Motor neuron (in vitro differentiated cells): Measurements from ENCODE around the gene ADIPOR1. TPM values are rescaled to one million over a fixed set of nuclear protein-coding genes. Genes with fewer than 3 reads are reported as not detected.
"Not testable (repeated sequence)": the region's sequence is repeated elsewhere in the genome, so short reads cannot be mapped to it uniquely, and the experiment has no call there.

Experiments used
- ATAC-seq, 8 experiments: fragments of 200-7000 bp; cut with Tn5 transposase; replicated peaks in 6 of 8; 2 replicates each; pipeline ENCODE4 v1.8.0; 2021; ENCODE audit warnings: mild to moderate bottlenecking in 8 of 8, moderate library complexity in 8 of 8
- H3K27ac ChIP-seq, 2 donors: fragments of 250-450 bp; sonication (Bioruptor Pico); 2 replicates each; pipeline ENCODE4 v1.9.0; 2021; ENCODE audit warnings: antibody characterized with exemption in 2 of 2, mild to moderate bottlenecking in 2 of 2, moderate library complexity in 1 of 2
- H3K4me1 ChIP-seq, 2 donors: fragments of 250-450 bp; sonication (Bioruptor Pico); replicated peaks in 1 of 2; 2 replicates each; pipeline ENCODE4 v1.6.1; 2021; ENCODE audit warnings: antibody characterized with exemption in 2 of 2, mild to moderate bottlenecking in 2 of 2, moderate library complexity in 1 of 2
- H3K4me3 ChIP-seq, 5 donors: fragments of 250-450 bp; sonication (Bioruptor Pico); 2 replicates each; pipeline ENCODE4 v1.9.0; 2021; ENCODE audit warnings: antibody characterized with exemption in 5 of 5, mild to moderate bottlenecking in 5 of 5, moderate library complexity in 4 of 5
- WGBS, 10 experiments: fragments of 450-650 bp; shearing (Covaris generic); methylation state at CpG; one replicate each; pipeline ENCODE4 v1.0.0; 2022; 5-methylcytosine and 5-hydroxymethylcytosine counted together
- in situ Hi-C, 9 experiments: fragments of 400-800 bp; cut with MboI; loops; one replicate each; pipeline ENCODE4 v1.15.0; 2021; ENCODE audit warnings: low sequenced_read_pairs in 9 of 9, low pct_unique_long_range_greater_than_20kb in 2 of 9; ENCODE audit not compliant: unreplicated experiment in 9 of 9
- total RNA-seq, 8 experiments: library from RNA; unstranded; fragments of 300-600 nt; gene quantifications; 2 replicates each; pipeline versions ENCODE4 v1.2.3 to v1.2.4, GENCODE V29; 2022

The ADIPOR1 gene
- total RNA-seq, 8 experiments from 2014 or later, result 59.0 to 91.2 (median 67.8) TPM

DNA sequence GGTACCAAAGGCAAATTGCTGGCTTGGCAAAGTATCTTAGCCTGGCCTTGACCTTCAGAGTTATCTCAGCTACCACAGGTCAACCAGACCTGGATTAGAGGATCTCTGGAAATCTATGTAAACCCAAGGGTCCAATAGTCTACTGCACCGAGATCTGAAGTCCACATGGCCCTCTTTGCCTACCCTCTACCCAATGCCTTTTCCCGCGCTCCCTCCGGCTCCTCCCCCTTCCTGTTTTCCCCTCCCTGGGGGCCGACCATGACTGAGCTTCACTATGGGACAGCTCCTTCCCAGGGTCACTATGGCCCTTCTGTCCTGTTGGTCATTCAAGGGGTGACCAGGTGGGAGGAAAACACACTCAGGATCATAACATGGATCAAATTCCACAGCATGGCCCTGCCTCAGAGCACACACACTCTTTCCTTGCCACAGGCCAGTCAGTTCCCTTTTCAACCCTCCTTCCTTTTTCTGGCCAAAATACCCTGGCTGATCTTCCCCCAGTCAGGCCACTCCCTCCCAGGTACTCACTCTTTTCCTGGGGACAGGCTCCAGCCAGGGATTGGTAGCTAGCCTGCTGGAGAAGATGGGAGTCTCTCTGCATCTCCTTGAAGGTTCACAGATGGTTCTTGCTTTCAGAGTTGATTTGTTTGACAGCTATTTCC, 29.9 kb upstream of the ADIPOR1 start:
- in situ Hi-C loops, result loop anchor here in 2 of 9 experiments (25.0 kb wide), 2 partner anchors 226 to 476 kb away; no protein-coding TSS in a partner anchor
- H3K4me1 ChIP-seq, result peaks cover 0 to 9% of the 10 kb centered on the region in 2 donors

DNA sequence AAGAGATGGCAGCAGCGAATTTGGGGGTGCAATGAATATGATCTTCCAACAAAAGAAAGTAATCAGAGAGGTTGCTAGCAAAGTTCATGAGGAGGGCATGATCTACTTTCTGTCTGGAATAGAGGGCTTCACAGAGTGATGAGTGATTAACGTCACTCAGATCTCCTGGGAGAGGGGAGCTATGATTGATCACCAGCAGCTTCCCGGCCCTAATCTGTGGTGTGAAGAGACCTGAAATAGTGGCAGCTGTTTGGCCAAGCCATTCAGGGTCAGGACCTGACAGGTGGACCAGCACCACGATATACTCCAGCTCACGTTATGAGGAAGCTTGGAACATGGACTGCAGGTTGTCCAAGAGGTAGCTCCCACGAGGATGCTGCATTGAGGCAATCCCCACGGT, 29.1 kb upstream of the ADIPOR1 start:
- 42 to 90% (median 62%) methylated on average over 1 to 7 of the region's 7 CpGs; no CpG with 5 or more reads in 1 of the 10 experiments for WGBS, 10 experiments
- in situ Hi-C loops, result loop anchor here in 2 of 9 experiments (25.0 kb wide), 2 partner anchors 225 to 475 kb away; no protein-coding TSS in a partner anchor
- no peak for ATAC-seq
- H3K4me3 ChIP-seq, result no peak overlapping the region
- peaks cover 0 to 9% of the 10 kb centered on the region in 2 donors for H3K4me1 ChIP-seq
- no peak overlapping the region for H3K27ac ChIP-seq

More for the DNA sequence above, 29.9 kb upstream of the ADIPOR1 start:
- no peak for ATAC-seq
- 20 to 80% (median 77%) methylated on average over 1 to 5 of the region's 5 CpGs; no CpG with 5 or more reads in 5 of the 10 experiments for WGBS, 10 experiments
- Histone ChIP-seq H3K27ac (no peak overlapping the region), H3K4me3 (no peak overlapping the region)

DNA sequence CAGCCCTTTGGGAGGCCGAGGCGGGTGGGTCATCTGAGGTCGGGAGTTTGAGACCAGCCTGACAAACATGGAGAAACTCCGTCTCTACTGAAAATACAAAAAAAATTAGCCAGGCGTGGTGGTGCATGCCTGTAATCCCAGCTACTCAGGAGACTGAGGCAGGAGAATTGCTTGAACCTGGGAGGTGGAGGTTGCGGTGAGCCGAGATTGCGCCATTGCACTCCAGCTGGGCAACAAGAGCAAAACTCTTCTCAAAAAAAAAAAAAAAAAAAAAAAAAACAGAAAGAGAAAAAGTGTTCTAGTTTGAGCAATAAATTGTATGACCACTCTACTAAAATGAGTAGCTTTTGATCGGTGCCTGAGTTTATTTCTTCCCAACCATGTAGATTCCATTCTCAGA, 28.0 kb upstream of the ADIPOR1 start:
- ATAC-seq, H3K4me3 ChIP-seq, H3K27ac ChIP-seq, H3K4me1 ChIP-seq: not testable (repeated sequence)
- WGBS, 10 experiments, result 44 to 82% (median 76%) methylated on average over 2 to 9 of the region's 9 CpGs; no CpG with 5 or more reads in 1 of the 10 experiments
- in situ Hi-C loops, result loop anchor here in 2 of 9 experiments (25.0 kb wide), 2 partner anchors 224 to 474 kb away; no protein-coding TSS in a partner anchor

DNA sequence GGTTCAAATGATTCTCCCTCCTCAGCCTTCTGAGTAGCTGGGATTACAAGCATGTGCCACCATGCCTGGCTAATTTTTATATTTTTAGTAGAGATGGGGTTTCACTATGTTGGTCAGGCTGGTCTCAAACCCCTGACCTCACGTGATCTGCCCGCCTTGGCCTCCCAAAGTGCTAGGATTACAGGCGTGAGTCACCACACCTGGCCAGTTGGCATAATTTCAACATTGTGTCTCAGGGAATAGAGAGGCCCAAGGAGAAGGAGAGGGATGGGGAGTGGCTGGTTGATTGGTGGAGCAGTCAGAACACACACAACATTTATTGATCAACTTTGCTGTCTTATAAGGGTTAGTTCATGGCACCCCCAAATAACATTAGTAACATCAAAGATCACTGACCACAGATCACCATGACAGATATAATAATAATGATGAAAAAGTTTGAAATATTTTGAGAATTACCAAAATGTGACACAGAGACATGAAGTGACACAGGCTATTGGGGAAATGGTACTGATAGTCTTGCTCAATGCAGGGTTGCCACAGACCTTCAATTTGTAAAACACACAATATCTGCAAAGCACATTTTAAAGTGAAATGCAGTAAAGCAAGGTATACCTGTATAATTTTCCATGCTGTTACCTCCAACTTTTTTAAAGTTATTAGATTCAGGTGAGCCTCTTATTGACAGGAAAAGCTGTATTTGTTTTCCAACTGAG, 24.8 kb upstream of the ADIPOR1 start:
- Histone ChIP-seq H3K4me3 (no peak overlapping the region), H3K4me1 (peaks cover 0 to 9% of the 10 kb centered on the region in 2 donors), H3K27ac (no peak overlapping the region)
- WGBS, 10 experiments, result 31 to 100% (median 68%) methylated on average over 1 to 3 of the region's 3 CpGs; no CpG with 5 or more reads in 5 of the 10 experiments
- ATAC-seq, result no peak
- in situ Hi-C loops, result loop anchor here in 2 of 9 experiments (25.0 kb wide), 2 partner anchors 221 to 471 kb away; no protein-coding TSS in a partner anchor

DNA sequence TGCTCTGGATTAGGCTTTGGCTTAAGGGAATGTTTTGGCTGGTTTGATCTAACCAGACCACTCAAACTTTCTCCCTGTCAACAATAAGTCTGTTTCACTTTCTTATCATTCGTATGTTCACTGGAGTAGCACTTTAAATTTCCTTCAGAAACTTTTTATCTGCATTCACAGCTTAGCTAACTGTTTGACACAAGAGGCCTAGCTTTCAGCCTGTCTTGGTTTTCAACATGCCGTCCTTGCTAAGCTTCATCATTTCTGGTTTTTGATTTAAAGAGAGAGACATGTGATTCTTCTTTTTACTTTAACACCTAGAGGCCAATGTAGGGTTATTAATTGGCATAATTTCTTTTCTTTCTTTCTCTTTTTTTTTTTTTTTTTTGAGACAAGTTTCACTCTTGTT, 23.8 kb upstream of the ADIPOR1 start:
- H3K4me3 ChIP-seq, result no peak overlapping the region
- 19 to 100% (median 79%) methylated on average over 1 to 2 of the region's 2 CpGs for WGBS, 10 experiments
- no peak for ATAC-seq
- in situ Hi-C loops, result loop anchor here in 2 of 9 experiments (25.0 kb wide), 2 partner anchors 220 to 470 kb away; no protein-coding TSS in a partner anchor
- no peak overlapping the region for H3K27ac ChIP-seq
- peaks cover 0 to 2% of the 10 kb centered on the region in 2 donors for H3K4me1 ChIP-seq

DNA sequence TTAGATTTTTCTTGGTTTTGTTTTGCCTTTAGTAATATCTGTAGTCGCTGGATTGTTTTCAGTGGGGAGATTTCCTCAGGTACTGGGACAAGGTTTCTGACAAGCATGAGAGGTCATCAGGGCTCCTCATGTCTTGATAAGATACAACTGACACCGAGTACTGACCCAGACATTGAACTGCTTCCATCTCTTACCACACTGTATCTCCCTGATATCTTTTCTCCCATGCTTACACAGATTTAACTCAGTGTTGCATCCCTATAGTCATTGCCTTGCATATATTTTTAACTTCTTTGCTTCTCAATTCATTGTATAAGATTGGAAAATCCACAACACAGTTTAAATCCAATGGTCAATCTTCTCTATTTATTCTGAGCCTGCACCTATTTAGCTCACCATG, 21.3 kb upstream of the ADIPOR1 start:
- in situ Hi-C loops, result loop anchor here in 2 of 9 experiments (25.0 kb wide), 2 partner anchors 217 to 467 kb away; no protein-coding TSS in a partner anchor
- ATAC-seq, result no peak
- Histone ChIP-seq H3K27ac (no peak overlapping the region), H3K4me1 (no peaks in the 10 kb centered on the region), H3K4me3 (no peak overlapping the region)
- WGBS, 10 experiments, result 19 to 86% (median 62%) methylated on average over 1 to 2 of the region's 2 CpGs; no CpG with 5 or more reads in 2 of the 10 experiments

DNA sequence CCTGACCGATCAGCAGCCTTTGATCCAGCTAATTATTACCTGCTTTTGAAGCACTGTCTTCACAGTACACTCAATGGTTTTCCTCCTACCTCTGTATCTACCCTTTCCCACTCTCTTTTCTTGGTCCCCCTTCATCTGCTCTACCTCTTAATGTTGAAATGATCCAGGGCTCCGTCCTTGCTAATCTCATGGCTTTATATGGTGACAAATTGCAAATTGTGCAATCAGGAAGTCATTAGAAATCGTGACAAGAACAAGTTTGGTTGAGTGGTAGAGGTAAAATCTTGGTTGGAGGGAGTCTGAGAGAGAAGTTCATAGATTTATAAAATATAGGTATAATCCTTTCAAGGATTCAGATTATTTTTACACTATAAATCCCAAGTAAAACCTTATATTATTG, 18.5 kb upstream of the ADIPOR1 start:
- in situ Hi-C loops, result loop anchor here in 2 of 9 experiments (25.0 kb wide), 2 partner anchors 214 to 464 kb away; no protein-coding TSS in a partner anchor
- H3K27ac ChIP-seq, result no peak overlapping the region
- no peak for ATAC-seq
- H3K4me3 ChIP-seq, result no peak overlapping the region
- no peaks in the 10 kb centered on the region for H3K4me1 ChIP-seq
- 0 to 58% (median 38%) methylated on average over 2 to 3 of the region's 3 CpGs; no CpG with 5 or more reads in 1 of the 10 experiments for WGBS, 10 experiments

DNA sequence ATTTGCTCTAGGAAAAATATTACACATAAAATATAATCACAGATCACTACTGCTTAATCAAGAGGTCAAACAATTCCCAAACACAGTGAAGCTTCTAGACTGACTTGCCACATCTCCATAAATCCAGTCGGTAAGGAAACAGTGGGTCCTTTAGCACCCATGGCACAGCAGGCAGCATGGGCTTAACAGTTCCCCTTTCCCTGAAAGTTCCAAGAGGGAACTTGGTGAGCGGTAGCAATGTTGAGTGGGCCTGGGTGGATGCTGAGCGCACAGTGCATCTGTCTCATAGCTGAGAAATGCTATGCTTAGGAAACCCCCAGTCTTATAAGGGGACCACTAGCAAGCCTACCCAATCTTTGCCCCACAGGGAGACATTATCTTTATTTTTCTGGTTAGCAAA, 16.7 kb upstream of the ADIPOR1 start:
- Histone ChIP-seq H3K27ac (no peak overlapping the region), H3K4me3 (no peak overlapping the region), H3K4me1 (no peaks in the 10 kb centered on the region)
- ATAC-seq, result no peak
- WGBS, 10 experiments, result 29 to 84% (median 69%) methylated on average over 1 to 3 of the region's 3 CpGs; no CpG with 5 or more reads in 4 of the 10 experiments
- in situ Hi-C loops, result loop anchor here in 2 of 9 experiments (25.0 kb wide), 2 partner anchors 213 to 463 kb away; no protein-coding TSS in a partner anchor

DNA sequence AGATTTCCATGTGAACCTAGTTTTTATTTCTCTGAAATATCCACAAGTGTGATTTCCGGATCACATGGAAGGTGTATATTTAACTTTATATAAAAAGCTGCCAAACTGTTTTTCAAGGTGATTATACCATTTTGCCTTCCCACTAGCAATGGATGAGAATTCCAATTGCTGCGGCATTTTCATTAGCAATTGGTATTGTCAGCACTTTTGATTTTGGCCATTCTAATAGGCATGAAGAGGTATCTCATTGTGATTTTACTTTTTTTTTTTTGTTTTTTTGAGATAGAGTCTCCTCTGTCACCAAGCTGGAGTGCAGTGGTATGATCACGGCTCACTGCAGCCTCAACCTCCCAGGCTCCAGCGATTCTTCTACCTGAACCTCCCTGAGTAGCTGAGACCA, 13.9 kb upstream of the ADIPOR1 start:
- Histone ChIP-seq H3K4me1 (peaks cover 7 to 14% of the 10 kb centered on the region in 2 donors), H3K27ac (no peak overlapping the region), H3K4me3 (no peak overlapping the region)
- 0 to 100% (median 64%) methylated on average over 1 to 4 of the region's 4 CpGs; no CpG with 5 or more reads in 1 of the 10 experiments for WGBS, 10 experiments
- no peak for ATAC-seq
- in situ Hi-C loops, result no loop called here

DNA sequence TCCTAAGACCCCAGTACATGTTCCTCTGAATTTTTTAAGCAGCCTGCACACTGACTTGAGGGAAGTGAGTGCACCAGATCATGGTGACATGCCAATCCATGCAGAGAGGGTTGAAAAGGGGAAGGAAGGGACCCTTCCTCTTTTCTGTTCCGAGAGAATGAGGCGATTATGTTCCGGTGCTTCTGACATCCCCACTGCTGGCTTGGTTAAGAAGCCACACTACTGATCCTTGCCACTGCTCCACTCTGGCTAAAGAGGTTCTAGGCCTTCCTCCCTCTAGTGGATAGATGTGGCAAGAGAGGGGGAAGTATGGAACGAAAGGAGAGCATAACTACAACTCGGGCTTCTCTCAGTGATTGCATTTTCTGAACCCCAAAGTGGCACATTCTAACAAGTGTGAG, 10.8 kb upstream of the ADIPOR1 start:
- H3K4me1 ChIP-seq, result peaks cover 7 to 22% of the 10 kb centered on the region in 2 donors
- ATAC-seq, result peak in 4 of 8 experiments; percentile 18 to 62 (median 46)
- in situ Hi-C loops, result no loop called here
- 4 to 60% (median 33%) methylated on average over 1 to 5 of the region's 5 CpGs; no CpG with 5 or more reads in 1 of the 10 experiments for WGBS, 10 experiments
- H3K4me3 ChIP-seq, result no peak overlapping the region
- no peak overlapping the region for H3K27ac ChIP-seq

DNA sequence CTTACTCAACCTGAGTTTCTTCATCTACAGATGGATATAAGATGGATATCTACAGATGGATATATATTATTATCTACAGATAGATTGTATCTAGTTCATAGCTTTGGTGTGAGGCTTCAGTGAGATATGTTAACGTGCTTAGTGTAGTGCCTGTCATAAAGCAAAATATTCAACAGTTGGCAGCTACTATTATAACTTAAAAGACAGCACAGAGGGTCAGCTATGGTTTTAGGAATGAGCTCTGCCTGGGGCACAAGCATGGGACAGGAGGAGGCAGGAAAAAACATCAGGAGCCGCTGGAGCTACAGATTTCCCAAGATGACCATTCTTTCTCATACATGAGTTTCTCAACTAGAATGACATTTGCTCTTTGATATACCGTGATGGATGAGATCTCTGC, 10.2 kb upstream of the ADIPOR1 start:
- peaks cover 7 to 22% of the 10 kb centered on the region in 2 donors for H3K4me1 ChIP-seq
- ATAC-seq, result no peak
- peak overlapping the region; percentile 59 to 97 (median 88) for H3K4me3 ChIP-seq
- no peak overlapping the region for H3K27ac ChIP-seq
- 48 to 100% (median 79%) methylated on average over 1 to 3 of the region's 3 CpGs; no CpG with 5 or more reads in 1 of the 10 experiments for WGBS, 10 experiments
- in situ Hi-C loops, result no loop called here

DNA sequence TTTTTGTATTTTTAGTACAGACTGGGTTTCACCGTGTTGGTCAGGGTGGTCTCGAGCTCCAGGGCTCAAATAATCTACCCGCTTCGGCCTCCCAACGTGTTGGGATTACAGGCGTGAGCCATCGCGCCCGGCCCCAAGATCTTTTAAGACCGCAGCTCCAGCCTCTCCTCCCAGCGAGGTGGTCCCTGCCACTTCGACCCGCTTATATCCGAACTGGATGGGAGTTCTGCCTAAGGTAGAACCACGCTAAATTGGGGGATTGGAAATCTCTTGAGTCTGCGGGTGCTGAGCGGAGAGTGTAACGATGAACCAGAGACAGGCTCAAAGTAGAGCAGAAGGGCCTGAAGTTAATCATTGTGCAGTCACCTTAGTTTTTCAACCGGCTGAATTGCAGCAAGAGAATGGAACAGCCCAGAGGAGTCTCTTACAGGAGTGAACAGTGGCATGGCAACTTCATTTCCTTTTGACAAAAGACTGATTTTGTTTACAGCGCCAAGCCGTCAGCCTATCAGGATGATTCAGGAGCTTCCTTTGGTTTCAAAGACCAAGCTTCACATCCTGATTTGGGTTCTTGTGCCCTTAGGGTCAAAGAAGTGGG, 9.7 kb upstream of the ADIPOR1 start:
- H3K27ac ChIP-seq, result no peak overlapping the region
- ATAC-seq, result peak in 4 of 8 experiments; percentile 1 to 15 (median 10)

More for the DNA sequence above, 9.7 kb upstream of the ADIPOR1 start:
- in situ Hi-C loops, result no loop called here
- peaks cover 7 to 22% of the 10 kb centered on the region in 2 donors for H3K4me1 ChIP-seq
- H3K4me3 ChIP-seq, result peak overlapping the region; percentile 59 to 97 (median 88)
- WGBS, 10 experiments, result 0 to 100% (median 10%) methylated on average over 1 to 17 of the region's 21 CpGs; no CpG with 5 or more reads in 1 of the 10 experiments
